NCI-H345 treated with DMSO at 0.1 percent for 48 hours (cell line): ENCODE measurements around the gene GRM4.
A peak's percentile ranks its signal among the peaks of the same experiment; 100 is the strongest.

Experiments used
- DNase-seq: peaks from one replicate; lab custom pipeline; 2025; ENCODE audit not compliant: unreplicated experiment; lab: John Stamatoyannopoulos, UW

GRM4 gene

GRCh38 chr6:34110610-34111009 is 35.3 kb downstream of the GRM4 start:
- DNase-seq = peak; percentile 35

- no peak for DNase-seq
Measured at GRCh38 chr6:34108176-34108575, 37.7 kb downstream of the GRM4 start.

GRCh38 chr6:34106900-34107299 is 39.0 kb downstream of the GRM4 start:
- DNase-seq = no peak

GRCh38 chr6:34106421-34106820 is 39.5 kb downstream of the GRM4 start:
- no peak for DNase-seq

DNA sequence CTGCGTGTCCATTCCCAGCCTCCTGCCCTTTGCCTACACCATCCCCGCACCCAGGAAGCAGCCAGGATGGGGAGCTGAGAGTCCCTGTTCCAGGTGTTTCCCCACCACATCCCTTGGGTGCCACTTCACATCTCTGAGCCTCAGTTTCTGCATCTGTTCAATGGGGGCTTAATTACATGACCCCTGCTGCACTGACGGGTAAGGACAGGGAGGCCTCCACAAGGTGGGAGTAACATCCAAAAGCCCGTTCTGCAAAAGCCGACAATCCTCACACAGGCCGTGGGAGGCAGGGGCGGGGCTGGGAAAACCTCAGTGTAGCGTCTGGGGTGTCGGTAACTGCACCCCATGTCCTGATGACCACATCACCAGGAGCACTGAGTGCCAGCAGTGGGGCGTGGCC is 41.3 kb downstream of the GRM4 start:
- DNase-seq = no peak

DNA sequence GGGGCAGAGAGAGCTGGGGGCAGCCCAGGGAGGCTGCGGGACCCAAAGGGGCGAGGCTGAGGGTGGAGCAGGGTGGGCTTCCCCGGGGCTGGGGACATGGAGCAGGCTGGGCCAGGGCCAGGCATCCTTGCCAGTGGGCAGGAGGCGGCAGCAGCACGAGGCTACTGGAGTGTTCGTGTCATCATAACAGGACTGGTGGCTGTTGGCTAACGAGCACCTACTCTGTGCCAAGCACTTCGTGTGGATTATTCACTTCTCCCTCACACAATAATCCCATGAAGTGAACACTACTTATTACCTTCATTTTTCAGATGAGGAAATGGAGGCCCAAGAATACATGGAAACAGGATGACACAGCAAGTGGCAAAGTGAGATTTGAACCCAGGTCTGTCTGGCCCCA is 41.7 kb downstream of the GRM4 start:
- DNase-seq = no peak

DNA sequence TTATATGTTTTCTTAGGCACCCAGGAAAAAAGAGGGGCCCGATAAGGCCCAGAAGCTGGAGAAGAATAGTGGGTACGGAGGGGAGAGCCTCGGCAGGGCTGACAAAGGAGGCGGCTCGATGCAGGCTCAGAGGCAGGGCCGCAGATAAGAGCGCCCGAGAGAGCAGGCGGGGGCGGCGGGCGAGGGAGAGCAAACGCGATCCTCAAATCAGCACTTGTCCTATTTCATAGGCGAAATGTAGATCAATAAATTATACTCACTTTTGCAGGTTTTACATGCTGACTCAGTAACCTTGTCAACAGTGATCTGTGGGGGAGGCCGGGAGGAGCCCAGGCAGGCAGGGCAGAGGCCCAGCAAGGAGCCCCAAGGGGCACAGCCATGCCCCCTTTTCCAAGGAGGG is 42.6 kb downstream of the GRM4 start:
- DNase-seq = no peak

- DNase-seq = no peak
Measured at GRCh38 chr6:34102696-34103095, 43.2 kb downstream of the GRM4 start.

DNA sequence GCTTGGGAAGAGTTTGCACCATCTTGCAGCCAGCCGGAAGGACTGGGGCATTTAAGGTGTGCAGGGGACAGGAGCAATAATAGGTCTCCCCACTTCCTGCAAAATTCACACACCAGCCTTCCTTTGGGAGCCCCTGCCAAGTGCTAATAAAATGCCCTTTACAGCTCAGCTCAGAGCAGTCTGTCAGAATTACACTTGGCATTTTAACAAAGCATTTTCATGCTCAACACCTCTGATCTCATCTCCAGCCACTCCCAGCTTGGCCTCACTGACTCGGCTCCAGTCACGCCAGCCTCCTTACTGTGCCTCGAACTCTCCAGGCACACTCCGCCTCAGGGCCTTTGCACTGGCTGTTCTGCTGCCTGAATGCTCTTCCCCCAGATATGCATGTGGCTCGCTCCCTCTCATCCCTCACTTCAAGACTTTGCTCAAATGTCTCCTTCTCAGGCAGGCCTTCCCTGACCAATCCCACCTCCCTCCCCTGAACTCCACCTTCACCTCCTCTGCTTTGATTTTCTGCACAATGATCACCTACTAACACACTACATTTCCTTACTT is 43.7 kb downstream of the GRM4 start:
- DNase-seq = no peak

DNA sequence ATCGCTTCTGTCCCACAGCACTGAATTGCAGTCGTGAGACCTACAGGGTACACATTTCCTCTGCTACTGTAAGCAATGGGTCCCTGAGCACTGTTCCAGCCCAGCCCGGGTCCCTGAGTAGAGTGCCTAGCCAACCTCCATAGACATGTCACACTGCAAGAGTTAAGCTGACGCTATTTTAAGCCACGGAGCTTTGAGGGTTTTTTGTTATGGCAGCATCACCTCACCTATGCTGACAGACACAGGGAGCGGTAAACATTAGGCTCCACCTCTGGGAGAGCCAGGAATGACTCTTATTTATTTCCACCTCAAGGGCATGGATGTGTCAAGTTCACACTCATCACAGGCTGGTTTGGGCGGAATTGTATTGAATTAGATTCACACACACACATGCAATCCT is 45.1 kb downstream of the GRM4 start:
- DNase-seq = no peak

DNA sequence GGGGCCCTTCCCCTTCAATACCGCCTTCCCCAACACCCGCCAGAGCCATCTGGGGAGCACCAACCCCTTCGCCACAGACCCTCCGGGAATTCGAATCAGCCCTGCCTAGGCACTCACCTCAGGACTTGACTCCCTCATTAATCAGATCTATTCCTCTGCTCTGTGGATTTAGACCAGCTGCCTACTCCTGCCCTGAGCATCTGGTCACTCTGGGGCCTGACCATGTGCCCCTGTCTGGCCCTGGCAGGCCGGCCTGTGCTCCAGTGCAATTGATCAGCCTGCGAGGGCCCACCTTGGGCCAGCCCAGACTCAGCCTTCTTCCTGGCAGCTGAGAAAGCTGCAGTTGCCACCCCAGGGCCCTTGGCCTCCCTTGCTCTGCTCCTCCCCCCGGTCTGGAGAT is 46.0 kb downstream of the GRM4 start:
- DNase-seq = no peak

DNA sequence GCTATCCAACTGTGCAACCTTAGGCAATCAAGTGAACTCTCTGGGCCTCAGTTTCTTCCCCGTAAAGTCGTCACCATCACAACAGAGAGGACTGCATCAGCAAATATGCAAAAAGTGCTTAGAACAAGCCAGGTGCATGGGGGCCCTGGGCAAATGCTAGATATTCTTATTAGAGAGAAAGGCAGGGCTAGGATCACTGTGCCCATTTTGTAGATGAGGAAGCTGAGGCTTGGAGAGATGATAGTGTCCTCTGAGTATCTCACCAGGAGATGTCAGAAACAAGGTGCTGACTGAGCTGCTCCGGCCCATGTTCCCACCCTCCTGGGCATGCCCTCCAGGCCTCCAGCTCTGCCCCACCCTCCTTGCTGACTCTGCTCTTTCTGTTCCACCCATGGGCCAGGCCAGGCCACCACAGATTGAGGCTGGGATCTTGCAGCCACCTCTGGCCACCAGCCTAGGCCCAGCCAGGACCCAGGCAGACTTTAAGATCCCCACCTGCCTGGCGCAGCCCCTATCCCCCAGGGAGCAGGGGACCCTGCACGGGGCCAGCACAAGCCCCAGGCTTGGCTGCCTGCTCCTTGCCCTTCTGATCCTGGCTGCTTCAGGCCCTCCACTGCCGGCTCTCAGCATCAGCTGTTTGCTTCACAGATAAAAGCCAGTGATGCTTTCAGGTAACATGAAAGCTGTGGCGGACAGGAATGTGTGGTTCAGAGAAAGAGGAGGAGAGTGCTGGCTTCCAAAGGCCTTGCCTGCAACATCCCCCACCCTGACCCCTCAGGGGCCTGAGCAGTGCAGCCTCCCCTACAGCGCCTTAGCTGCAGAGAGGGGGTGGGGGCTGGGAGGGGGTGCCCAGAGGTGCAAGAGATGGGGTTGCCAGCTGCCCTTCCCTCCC is 47.6 kb downstream of the GRM4 start:
- no peak for DNase-seq

- DNase-seq = no peak
Measured at GRCh38 chr6:34096814-34097213, 49.1 kb downstream of the GRM4 start.

GRCh38 chr6:34096193-34096592 is 49.7 kb downstream of the GRM4 start:
- no peak for DNase-seq

DNA sequence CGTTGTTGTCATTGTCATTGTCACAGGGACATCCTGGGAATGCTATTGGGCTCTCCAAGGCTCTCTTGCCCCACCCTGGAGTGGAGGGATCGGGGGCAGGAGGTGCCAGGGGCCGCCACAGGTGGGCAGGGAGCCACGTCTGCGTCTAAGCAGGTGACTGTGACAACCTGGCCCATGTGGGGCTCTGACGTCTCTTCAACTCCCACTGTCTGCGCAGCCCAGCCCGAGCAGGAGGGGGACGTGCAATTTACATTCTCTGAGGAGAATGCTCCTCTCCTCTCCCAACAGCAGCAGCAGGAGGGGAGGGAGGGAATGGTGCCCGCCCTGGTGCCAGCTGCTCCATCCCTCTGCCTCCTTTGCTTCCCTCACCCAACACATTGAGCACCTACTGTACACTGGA is 50.1 kb downstream of the GRM4 start:
- DNase-seq = peak; percentile 54

DNA sequence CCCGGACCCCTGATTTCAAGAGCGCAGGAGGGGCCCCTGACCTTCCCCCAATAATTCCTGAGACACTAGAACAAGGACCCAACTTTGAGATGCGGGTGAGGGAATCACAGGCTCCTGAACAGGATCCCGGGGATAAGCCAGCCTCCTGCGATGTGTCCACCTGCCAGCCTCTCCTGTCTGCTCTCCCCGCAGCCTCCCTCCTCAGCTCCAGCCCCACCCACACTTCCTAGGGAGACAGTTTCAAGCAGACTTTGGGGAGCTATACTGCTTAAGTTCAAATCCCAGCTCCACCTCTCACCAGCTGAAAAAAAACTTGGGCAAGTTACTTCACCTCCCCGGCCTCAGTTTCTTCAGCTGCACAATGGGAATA is 50.8 kb downstream of the GRM4 start:
- no peak for DNase-seq

GRCh38 chr6:34094474-34095135 is 51.3 kb downstream of the GRM4 start:
- DNase-seq = peak; percentile 99

DNA sequence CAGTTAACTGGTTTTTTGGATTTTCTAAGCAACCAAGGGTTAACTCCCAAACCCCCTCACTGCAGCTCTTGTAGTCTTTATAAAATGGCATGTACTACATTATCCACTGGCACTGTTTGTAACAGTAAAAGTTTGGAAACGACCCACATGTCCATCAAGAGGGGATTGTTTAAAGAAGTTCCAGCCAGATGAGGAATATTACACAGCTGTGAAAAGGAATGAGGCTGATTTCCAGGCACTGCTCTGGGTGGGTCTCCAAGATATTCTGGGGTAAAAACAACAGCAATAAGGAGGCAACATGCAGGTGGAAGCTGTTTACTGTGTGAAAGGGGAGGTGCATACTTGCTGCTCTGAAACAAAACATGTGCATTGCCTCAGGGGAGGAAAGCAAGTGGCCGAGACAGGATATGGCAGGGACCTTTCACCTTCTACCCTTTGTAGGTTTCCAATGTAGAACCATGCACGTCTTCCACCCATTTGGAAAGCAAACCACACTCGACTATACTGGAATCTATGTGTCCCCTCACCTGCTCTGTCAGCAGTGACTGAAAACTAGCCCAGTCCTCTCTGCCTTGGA is 51.9 kb downstream of the GRM4 start:
- DNase-seq = no peak

DNA sequence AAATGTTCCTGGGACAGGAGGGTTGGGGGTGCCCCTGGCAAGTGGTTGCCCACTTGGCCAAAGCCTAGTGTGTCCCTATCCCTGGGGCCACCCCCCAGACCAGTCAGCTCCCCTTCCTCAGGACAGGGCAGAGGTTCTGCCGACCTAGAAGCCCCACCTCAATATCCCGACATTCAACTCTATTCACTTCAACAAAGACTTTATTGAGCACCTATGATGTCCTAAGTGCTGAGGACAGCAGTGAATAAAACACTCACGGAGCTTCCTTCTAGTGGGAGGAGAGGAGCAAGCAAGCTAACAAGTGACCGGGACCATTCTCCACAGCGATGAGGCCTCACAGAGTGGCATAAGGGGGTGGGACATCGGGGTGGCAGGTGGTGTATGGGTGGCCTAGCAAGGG is 52.7 kb downstream of the GRM4 start:
- no peak for DNase-seq

GRCh38 chr6:34092631-34093030 is 53.3 kb downstream of the GRM4 start:
- DNase-seq = no peak

DNA sequence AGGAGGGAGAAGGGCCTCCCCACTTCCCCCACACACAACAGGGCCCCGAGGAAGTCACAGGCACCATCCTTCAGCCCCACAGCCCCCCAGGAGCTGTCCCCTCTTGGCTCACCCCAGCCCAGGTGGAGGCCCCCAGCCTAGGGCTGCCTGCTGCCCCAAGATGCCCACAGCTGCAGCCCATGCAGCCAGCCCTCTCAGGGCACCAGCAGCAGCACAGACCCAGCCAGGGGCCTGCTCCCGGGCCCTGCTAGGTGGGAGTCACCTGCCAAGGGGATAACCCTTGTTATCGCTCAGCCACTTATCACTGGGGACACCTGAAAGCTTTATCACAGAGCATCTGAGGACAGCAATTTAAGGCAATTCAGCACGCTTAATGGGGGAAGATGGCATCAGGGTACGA is 55.0 kb downstream of the GRM4 start:
- DNase-seq = no peak

GRCh38 chr6:34090529-34090928 is 55.4 kb downstream of the GRM4 start:
- DNase-seq = no peak
